Islet of Langerhans (tissue), 1 donor: ENCODE data around the gene MRPL1.
"Not testable (repeated sequence)": the region's sequence is repeated elsewhere in the genome, so short reads cannot be mapped to it uniquely, and the experiment has no call there.

Source experiments
- FAIRE-seq: peaks from one replicate; lab custom pipeline; 2011; peaks lifted over from hg19 to GRCh38; lab: Jason Lieb, UNC

Gene MRPL1

GRCh38 chr4:77983612-77984311 is 121.1 kb downstream of the MRPL1 start:
- FAIRE-seq, result not testable (repeated sequence)

DNA sequence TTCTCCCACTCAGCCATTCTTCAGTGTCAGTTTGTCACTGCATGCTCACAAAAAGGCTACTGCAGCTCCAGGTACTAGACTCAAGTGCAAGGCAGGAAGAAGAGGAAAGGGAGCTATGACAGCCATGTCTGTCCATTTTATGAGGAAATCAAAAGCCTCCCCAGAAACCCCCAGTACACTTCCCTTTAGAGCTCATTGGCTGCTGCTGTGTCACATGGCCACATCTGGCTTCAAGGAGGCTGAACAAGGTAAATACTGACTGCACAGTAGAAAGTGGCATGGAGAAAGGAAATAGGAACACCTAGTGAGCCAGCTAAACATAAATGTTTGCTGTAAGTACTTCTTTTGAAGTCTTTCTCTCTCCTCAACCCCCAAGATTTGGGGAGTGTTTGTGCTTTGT is 127.3 kb downstream of the MRPL1 start:
- FAIRE-seq, result no peak

DNA sequence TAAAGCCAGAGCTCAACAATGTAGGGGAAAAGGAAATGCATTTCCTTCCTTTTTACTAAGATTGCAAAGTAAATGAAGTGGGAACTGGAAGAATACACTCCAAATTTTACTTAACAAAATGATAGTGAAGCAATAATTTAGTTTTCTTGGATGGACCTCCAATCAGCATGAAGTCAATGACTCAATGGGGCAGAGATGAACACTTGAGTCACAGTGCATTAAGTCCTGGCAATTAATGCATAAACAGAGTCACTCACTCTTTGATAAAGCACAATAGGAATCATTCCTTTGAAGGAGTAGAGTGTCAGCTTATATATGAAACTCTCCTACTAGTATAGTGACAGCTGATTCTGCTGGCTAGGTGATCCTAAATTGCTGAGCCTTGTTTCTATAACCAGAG is 127.8 kb downstream of the MRPL1 start:
- no peak for FAIRE-seq

- FAIRE-seq, result no peak
Measured at GRCh38 chr4:77990904-77991358, 128.3 kb downstream of the MRPL1 start.

DNA sequence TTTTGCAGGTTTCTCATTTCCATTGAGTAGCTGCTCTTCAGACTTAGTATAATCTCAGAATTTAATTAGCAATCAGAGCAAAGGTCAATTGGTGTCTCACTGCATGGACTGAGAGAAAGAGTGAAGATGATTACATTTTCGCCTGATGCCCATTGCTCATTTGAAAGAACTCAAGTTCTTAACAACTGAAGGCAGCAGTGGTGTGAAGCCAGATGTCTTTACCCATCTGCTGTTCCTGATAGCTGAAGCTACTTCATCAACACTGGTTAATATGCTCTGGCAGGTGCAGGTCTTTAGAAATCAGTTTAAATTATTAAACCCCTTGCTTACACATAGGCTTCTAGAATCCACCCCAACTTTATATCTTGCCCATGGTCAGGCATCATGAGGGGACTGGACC is 130.0 kb downstream of the MRPL1 start:
- no peak for FAIRE-seq

- no peak for FAIRE-seq
Measured at GRCh38 chr4:77994194-77994721, 131.6 kb downstream of the MRPL1 start.

DNA sequence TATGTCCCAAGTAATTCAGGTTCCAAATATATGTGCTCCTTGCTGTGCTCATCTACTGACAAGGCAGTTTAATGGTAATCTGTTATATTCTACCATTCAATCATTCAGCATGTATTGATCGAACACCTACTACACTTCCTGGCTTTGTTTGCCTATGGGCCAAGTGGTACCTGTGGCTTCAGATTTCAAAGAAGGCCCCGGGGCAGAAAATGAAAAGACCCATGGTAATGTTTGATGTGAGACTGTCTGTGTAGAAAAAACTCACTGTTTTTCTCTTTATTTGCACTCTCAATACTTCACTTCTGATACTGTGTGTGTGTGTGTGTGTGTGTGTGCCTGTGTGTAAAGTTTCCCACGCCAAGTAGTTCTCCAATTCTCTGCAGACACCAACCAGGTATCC is 133.4 kb downstream of the MRPL1 start:
- no peak for FAIRE-seq

DNA sequence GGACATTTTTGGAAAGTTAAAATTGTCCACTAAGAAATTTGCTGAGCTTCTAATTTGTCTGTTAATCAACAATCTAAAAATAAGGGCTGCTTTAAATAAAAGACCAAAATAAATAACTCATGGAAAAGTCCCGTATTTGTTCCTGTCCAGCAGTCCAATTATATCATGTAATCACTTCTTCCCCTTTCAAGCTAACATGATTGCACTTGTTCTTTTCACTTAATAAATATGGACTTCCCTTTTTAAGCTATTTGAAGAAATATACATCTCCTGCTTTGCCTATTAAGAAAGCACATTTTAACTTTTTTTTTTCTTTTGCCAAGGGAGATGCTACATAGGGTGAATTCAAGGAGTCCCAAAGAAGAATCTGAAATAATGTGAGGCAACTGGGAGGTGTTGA is 138.9 kb downstream of the MRPL1 start:
- no peak for FAIRE-seq

GRCh38 chr4:78002260-78002659 is 139.6 kb downstream of the MRPL1 start:
- no peak for FAIRE-seq
